Transverse colon (tissue), 4 donors: ENCODE data around the gene AGTRAP. TPM values are rescaled to one million over a fixed set of nuclear protein-coding genes. Genes with fewer than 3 reads are reported as not detected.

Experiments
- DNase-seq: peaks from one replicate; pipeline ENCODE4 v3.0.0-alpha.2; 2019
- H3K27ac ChIP-seq, 4 donors: fragments of 200-600 bp; sonication (generic); 2 replicates each; pipeline ENCODE4 v1.5.1; 2016 to 2018; ENCODE audit warnings: inconsistent platforms in 4 of 4
- H3K27me3 ChIP-seq: fragments of 200-600 bp; sonication (generic); 2 replicates; pipeline ENCODE4 v1.5.1; 2017; ENCODE audit warnings: inconsistent platforms
- H3K36me3 ChIP-seq, 4 donors: fragments of 200-600 bp; sonication (generic); 2 replicates each; pipeline ENCODE4 v1.5.1; 2017 to 2019; ENCODE audit warnings: inconsistent platforms in 4 of 4
- H3K4me1 ChIP-seq, 4 donors: fragments of 200-600 bp; sonication (generic); 2 replicates each; pipeline ENCODE4 v1.5.1; 2017 to 2020; ENCODE audit warnings: inconsistent platforms in 4 of 4
- H3K4me3 ChIP-seq, 4 donors: fragments of 200-600 bp; sonication (generic); 1 replicate in 1 of 4; 2 replicates in 3 of 4; pipeline versions ENCODE4 v1.5.1 to v1.6.1; 2017 to 2019; ENCODE audit warnings: inconsistent platforms in 4 of 4
- H3K9me3 ChIP-seq, 2 donors: fragments of 200-600 bp; sonication (generic); 2 replicates each; pipeline ENCODE4 v1.5.1; 2017 to 2019; ENCODE audit warnings: inconsistent platforms in 2 of 2
- EP300 ChIP-seq: sonication (generic); formaldehyde crosslinking; IDR thresholded peaks from one replicate; pipeline ENCODE4 v1.6.1; 2017; ENCODE audit warnings: antibody characterized with exemption, low read depth
- POLR2A ChIP-seq: fragments of 450-650 bp; IDR thresholded peaks from one replicate; pipeline ENCODE4 v1.6.1; 2016; ENCODE audit warnings: antibody characterized with exemption, mild to moderate bottlenecking, moderate library complexity
- POLR2AphosphoS5 ChIP-seq, 3 donors: sonication (generic); formaldehyde crosslinking; IDR thresholded peaks; one replicate each; pipeline ENCODE4 v1.6.1; 2016; ENCODE audit warnings: antibody characterized with exemption in 3 of 3
- WGBS, 2 donors: methylation state at CpG; one replicate each; pipeline ENCODE4 v1.1.5; 2018; ENCODE audit warnings: low coverage in 1 of 2; 5-methylcytosine and 5-hydroxymethylcytosine counted together
- in situ Hi-C, 4 donors: fragments of 200-750 bp; cut with MboI; loops; one replicate each; pipeline versions ENCODE4 v1.15.0 to v1.15.1; 2017; ENCODE audit warnings: low sequenced_read_pairs in 3 of 4, low pct_ligation_motif_present in 1 of 4, low pct_unique_long_range_greater_than_20kb in 1 of 4
- intact Hi-C: fragments of 100-400 bp; cut with DNase I; formaldehyde crosslinking; loops from one replicate; pipeline ENCODE4 v1.15.1; 2023; ENCODE audit warnings: low total_unique reads
- total RNA-seq, 4 donors: library from RNA; depleted of rRNA; stranded (reverse); fragments of >200 nt; gene quantifications; one replicate each; pipeline ENCODE4 v1.1.0, GENCODE V29; 2016
- TF ChIP-seq, protein P1 (sequence below), 5 experiments: fragments of 200-600 bp in 3 of 5; fragments of 450-650 bp in 2 of 5; sonication (generic) in 3 of 5; IDR thresholded peaks; 1 replicate in 2 of 5; 2 replicates in 3 of 5; pipeline ENCODE4 v1.5.1; 2016 to 2017; ENCODE audit warnings: antibody characterized with exemption in 5 of 5, inconsistent platforms in 3 of 5, mild to moderate bottlenecking in 2 of 5, moderate library complexity in 1 of 5

Gene AGTRAP
- total RNA-seq, 4 donors from 2014 or later, result 1.2 to 27.0 (median 22.7) TPM

DNA sequence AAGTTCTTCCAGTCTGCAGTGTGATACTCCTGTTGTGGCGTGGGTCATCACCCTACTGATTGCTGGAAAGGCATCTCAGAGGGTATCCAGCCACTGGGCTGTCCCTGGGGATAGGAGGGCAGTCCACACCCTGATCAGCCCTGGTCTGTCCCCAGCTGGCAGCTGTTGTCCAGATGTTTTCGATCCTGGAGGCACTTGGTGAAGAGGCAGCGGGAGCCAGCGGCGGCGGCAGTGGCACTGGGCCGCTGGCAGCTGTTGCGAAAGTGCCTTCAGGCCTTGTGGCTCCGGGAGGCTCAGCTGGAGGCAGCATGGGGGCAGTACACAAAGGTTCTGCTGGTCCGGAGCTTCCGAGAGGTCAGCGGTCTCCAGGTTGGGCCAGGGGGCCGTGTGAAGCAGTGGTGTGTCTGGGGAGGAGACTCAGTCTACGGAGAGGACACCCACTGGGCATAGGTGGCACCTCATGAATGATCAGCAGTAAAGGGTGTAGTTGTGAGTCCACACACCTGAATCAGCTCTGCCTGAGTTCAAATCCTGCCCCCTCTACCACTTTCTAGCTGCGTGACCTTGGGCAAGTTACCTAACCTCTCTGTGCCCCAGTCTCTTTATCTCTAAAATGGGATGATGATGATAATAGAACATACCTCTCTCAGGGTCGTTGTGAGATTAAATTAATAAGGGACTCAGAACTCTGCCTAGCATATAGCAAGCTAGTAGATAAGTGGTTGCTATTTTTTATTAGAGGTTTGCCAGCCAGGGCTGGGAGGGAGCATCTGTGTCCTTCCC lies 32.2 kb downstream of the AGTRAP start:
- Histone ChIP-seq H3K4me3 (no peak overlapping the region), H3K9me3 (no peaks in the 10 kb centered on the region), H3K36me3 (no peaks in the 10 kb centered on the region), H3K27ac (no peak overlapping the region), H3K4me1 (no peaks in the 10 kb centered on the region), H3K27me3 (peaks cover 16% of the 10 kb centered on the region)
- in situ Hi-C loops (no loop called here), intact Hi-C loops (no loop called here)
- no peak for DNase-seq
- TF ChIP-seq EP300 (no peak), POLR2A (no peak), POLR2AphosphoS5 (IDR thresholded peaks at IDR 0.05) (no peak)
- TF ChIP-seq, protein P1, sequence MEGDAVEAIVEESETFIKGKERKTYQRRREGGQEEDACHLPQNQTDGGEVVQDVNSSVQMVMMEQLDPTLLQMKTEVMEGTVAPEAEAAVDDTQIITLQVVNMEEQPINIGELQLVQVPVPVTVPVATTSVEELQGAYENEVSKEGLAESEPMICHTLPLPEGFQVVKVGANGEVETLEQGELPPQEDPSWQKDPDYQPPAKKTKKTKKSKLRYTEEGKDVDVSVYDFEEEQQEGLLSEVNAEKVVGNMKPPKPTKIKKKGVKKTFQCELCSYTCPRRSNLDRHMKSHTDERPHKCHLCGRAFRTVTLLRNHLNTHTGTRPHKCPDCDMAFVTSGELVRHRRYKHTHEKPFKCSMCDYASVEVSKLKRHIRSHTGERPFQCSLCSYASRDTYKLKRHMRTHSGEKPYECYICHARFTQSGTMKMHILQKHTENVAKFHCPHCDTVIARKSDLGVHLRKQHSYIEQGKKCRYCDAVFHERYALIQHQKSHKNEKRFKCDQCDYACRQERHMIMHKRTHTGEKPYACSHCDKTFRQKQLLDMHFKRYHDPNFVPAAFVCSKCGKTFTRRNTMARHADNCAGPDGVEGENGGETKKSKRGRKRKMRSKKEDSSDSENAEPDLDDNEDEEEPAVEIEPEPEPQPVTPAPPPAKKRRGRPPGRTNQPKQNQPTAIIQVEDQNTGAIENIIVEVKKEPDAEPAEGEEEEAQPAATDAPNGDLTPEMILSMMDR (IDR thresholded peaks at IDR 0.05), result no peak
- WGBS, 2 donors, result 63 to 100% methylated on average over 2 to 14 of the region's 16 CpGs

DNA sequence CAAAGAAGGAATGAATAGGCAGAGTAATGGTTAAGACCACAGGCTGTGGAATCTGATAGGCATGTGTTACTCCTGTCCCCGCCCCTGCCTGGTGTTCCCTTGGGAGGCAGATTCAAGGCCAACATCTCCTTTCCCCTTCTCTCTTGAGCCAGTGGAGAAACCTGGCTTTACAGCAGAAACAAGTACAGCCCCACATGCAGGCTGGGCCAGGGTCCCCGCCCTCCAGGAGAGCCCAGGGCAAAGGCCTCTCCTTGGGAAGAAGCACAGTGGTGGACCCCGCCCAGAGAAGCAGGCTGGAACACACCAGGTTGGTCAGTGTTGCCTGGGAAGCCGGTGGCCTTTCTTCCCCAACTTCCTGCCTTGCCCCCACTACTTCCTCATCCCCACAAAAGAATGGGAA lies 32.9 kb downstream of the AGTRAP start:
- no peak overlapping the region for H3K27ac ChIP-seq
- H3K27me3 ChIP-seq, result peaks cover 16% of the 10 kb centered on the region
- TF ChIP-seq EP300, result no peak
- TF ChIP-seq, protein P1 (IDR thresholded peaks at IDR 0.05), result no peak
- no peak for TF ChIP-seq POLR2A
- no peak for TF ChIP-seq POLR2AphosphoS5 (IDR thresholded peaks at IDR 0.05)
- H3K4me1 ChIP-seq, result no peaks in the 10 kb centered on the region
- intact Hi-C loops (no loop called here), in situ Hi-C loops (no loop called here)
- no peak overlapping the region for H3K4me3 ChIP-seq
- H3K9me3 ChIP-seq, result no peaks in the 10 kb centered on the region
- WGBS, 2 donors, result 42% methylated on average over 4 of the region's 4 CpGs; no CpG with 5 or more reads in 1 of the 2 donors
- DNase-seq, result no peak
- H3K36me3 ChIP-seq, result no peaks in the 10 kb centered on the region

DNA sequence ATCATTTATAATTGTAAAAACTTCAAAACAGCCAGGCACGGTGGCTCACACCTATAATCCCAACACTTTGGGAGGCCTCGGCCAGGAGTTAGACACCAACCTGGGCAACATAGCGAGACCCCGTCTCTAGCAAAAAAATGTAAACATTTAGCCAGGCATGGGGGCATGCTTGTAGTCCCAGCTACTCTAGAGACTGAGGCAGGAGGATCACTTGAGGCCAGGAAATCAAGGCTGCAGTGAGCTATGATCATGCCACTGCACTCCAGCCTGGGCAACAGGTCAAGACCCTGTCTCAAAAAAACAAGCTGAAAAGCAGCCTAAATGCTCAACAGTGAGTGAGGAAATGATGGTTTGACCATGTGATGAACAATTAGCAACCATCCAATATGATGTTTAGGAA lies 33.3 kb downstream of the AGTRAP start:
- intact Hi-C loops (no loop called here), in situ Hi-C loops (no loop called here)
- H3K27ac ChIP-seq, result no peak overlapping the region
- no peak for TF ChIP-seq EP300
- TF ChIP-seq, protein P1 (IDR thresholded peaks at IDR 0.05), result no peak
- TF ChIP-seq POLR2AphosphoS5 (IDR thresholded peaks at IDR 0.05), result no peak
- no peak for TF ChIP-seq POLR2A
- no peaks in the 10 kb centered on the region for H3K9me3 ChIP-seq
- peaks cover 16% of the 10 kb centered on the region for H3K27me3 ChIP-seq
- H3K36me3 ChIP-seq, result no peaks in the 10 kb centered on the region
- no peak overlapping the region for H3K4me3 ChIP-seq
- WGBS, 2 donors, result 82% methylated on average over 4 of the region's 4 CpGs; no CpG with 5 or more reads in 1 of the 2 donors
- no peak for DNase-seq
- H3K4me1 ChIP-seq, result no peaks in the 10 kb centered on the region

DNA sequence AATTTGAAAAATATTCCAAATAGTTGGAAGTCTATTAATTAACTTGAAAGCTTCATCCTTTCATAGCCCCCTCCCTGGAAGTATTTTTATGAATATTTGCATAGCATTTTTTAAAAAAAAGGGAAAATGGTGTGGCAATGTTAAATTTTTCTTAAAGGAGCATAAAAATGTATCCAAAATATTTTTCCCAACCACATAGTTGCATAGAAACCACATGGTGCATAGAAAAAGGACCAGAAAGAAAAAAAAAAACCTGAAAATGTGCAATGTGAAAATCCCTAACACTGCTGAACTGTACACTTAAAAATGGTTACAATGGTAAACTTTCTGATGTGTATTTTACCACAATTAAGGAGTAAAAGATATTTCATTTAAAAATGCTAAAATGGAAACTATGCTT lies 34.1 kb downstream of the AGTRAP start:
- DNase-seq, result no peak

More for the DNA sequence above, 34.1 kb downstream of the AGTRAP start:
- no peaks in the 10 kb centered on the region for H3K4me1 ChIP-seq
- H3K4me3 ChIP-seq, result no peak overlapping the region
- in situ Hi-C loops (no loop called here), intact Hi-C loops (no loop called here)
- no peaks in the 10 kb centered on the region for H3K9me3 ChIP-seq
- TF ChIP-seq POLR2AphosphoS5 (IDR thresholded peaks at IDR 0.05) (no peak), EP300 (no peak), POLR2A (no peak)
- TF ChIP-seq, protein P1 (IDR thresholded peaks at IDR 0.05), result no peak
- H3K27ac ChIP-seq, result no peak overlapping the region
- peaks cover 16% of the 10 kb centered on the region for H3K27me3 ChIP-seq
- no peaks in the 10 kb centered on the region for H3K36me3 ChIP-seq
